ENCODE results near the gene IVL.

Gene IVL

GRCh38 chr1:152951711-152952110 lies 43.4 kb downstream of the IVL start:
- ATAC-seq (replicated peaks) (no peak), DNase-seq (no peak)
- Mint-ChIP-seq H3K4me1 (no peaks in the 10 kb centered on the region), H3K36me3 (no peaks in the 10 kb centered on the region), H3K27ac (no peak overlapping the region), H3K4me3 (no peak overlapping the region), H3K27me3 (peaks cover 18 to 32% of the 10 kb centered on the region in 2 donors), H3K9me3 (no peaks in the 10 kb centered on the region)

- no peaks in the 10 kb centered on the region for H3K36me3 Mint-ChIP-seq
- H3K4me1 Mint-ChIP-seq: no peaks in the 10 kb centered on the region
- peaks cover 10 to 27% of the 10 kb centered on the region in 2 donors for H3K27me3 Mint-ChIP-seq
- no peak overlapping the region for H3K27ac Mint-ChIP-seq
- ATAC-seq (replicated peaks) (no peak), DNase-seq (no peak)
- H3K9me3 Mint-ChIP-seq: no peaks in the 10 kb centered on the region
- no peak overlapping the region for H3K4me3 Mint-ChIP-seq
Measured at GRCh38 chr1:152953761-152954160, 45.4 kb downstream of the IVL start.

GRCh38 chr1:152954436-152954835 lies 46.1 kb downstream of the IVL start:
- ATAC-seq (replicated peaks) (no peak), DNase-seq (no peak)
- H3K4me3 Mint-ChIP-seq: no peak overlapping the region
- no peaks in the 10 kb centered on the region for H3K4me1 Mint-ChIP-seq
- H3K36me3 Mint-ChIP-seq: no peaks in the 10 kb centered on the region
- H3K27me3 Mint-ChIP-seq: peaks cover 10 to 27% of the 10 kb centered on the region in 2 donors
- H3K9me3 Mint-ChIP-seq: no peaks in the 10 kb centered on the region
- H3K27ac Mint-ChIP-seq: no peak overlapping the region

- peaks cover 17% of the 10 kb centered on the region in 2 donors for H3K27me3 Mint-ChIP-seq
- no peak overlapping the region for H3K4me3 Mint-ChIP-seq
- ATAC-seq (replicated peaks) (no peak), DNase-seq (no peak)
- peaks cover 8 to 10% of the 10 kb centered on the region in 2 donors for H3K4me1 Mint-ChIP-seq
- H3K27ac Mint-ChIP-seq: no peak overlapping the region
- H3K9me3 Mint-ChIP-seq: no peaks in the 10 kb centered on the region
- H3K36me3 Mint-ChIP-seq: no peaks in the 10 kb centered on the region
Measured at GRCh38 chr1:152957561-152957960, 49.2 kb downstream of the IVL start.

GRCh38 chr1:152959273-152959672 lies 50.9 kb downstream of the IVL start:
- no peak for ATAC-seq (replicated peaks)
- H3K4me3 Mint-ChIP-seq: no peak overlapping the region
- H3K36me3 Mint-ChIP-seq: no peaks in the 10 kb centered on the region
- H3K9me3 Mint-ChIP-seq: no peaks in the 10 kb centered on the region
- no peak for DNase-seq
- no peak overlapping the region for H3K27ac Mint-ChIP-seq
- H3K27me3 Mint-ChIP-seq: peaks cover 17% of the 10 kb centered on the region in 2 donors
- H3K4me1 Mint-ChIP-seq: peaks cover 8 to 10% of the 10 kb centered on the region in 2 donors

- DNase-seq (no peak), ATAC-seq (replicated peaks) (no peak)
- H3K36me3 Mint-ChIP-seq: no peaks in the 10 kb centered on the region
- no peaks in the 10 kb centered on the region for H3K9me3 Mint-ChIP-seq
- H3K27ac Mint-ChIP-seq: no peak overlapping the region
- H3K27me3 Mint-ChIP-seq: peaks cover 18 to 20% of the 10 kb centered on the region in 2 donors
- no peak overlapping the region for H3K4me3 Mint-ChIP-seq
- H3K4me1 Mint-ChIP-seq: peaks cover 8 to 10% of the 10 kb centered on the region in 2 donors
Measured at GRCh38 chr1:152959801-152960451, 51.6 kb downstream of the IVL start.

- no peak overlapping the region for H3K27ac Mint-ChIP-seq
- peak; percentile 49 to 67 for ATAC-seq (replicated peaks)
- H3K27me3 Mint-ChIP-seq: peaks cover 25 to 26% of the 10 kb centered on the region in 2 donors
- H3K36me3 Mint-ChIP-seq: no peaks in the 10 kb centered on the region
- peaks cover 8 to 10% of the 10 kb centered on the region in 2 donors for H3K4me1 Mint-ChIP-seq
- H3K9me3 Mint-ChIP-seq: no peaks in the 10 kb centered on the region
- DNase-seq: no peak
- H3K4me3 Mint-ChIP-seq: no peak overlapping the region
Measured at GRCh38 chr1:152960452-152961044, 52.2 kb downstream of the IVL start.

Measured in stimulated activated naive B cell treated with anti-CD40 and anti-IgM and Interleukin-4, amounts not matched to agents 10 μg/mL and 1 μg/mL and 100 μg/mL, for 72 hours (primary cell).